ENCODE results near the gene CDT1.

The CDT1 gene

DNA sequence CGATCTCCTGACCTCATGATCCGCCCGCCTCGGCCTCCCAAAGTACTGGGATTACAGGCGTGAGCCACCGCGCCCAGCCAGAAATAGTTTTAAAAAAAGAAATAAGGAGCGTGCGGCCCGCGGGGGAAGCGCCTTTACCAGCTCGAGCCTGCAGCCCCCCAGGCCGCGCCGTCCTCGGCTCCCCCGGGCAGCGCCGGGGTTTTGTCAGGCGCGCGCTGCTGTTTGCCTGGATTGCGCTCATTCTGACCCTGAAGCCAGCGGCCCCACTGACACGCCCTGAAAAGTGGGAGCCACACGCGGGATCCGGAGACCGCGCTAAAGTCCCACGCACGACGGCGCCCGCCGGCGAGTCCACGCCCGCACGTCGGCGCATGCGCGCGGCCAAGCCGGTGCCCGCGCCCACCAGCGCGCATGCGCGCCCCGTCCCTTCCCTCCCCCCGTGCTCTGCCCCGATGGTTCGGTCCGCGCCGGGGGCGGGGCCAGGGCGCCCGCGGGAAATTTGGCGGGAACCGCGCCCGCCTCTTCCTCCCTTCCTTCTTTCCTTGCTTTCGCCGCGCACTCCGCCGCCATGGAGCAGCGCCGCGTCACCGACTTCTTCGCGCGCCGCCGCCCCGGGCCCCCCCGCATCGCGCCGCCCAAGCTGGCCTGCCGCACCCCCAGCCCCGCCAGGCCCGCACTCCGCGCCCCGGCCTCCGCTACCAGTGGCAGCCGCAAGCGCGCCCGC is at the start of gene CDT1:
Gene CDT1 (plus strand): TSS at position 526 of the 724 bp plus-strand sequence. CDS start 43 bp downstream, at position 569.
- DNase-seq, result peak; percentile 89 to 98 (median 95)

DNA sequence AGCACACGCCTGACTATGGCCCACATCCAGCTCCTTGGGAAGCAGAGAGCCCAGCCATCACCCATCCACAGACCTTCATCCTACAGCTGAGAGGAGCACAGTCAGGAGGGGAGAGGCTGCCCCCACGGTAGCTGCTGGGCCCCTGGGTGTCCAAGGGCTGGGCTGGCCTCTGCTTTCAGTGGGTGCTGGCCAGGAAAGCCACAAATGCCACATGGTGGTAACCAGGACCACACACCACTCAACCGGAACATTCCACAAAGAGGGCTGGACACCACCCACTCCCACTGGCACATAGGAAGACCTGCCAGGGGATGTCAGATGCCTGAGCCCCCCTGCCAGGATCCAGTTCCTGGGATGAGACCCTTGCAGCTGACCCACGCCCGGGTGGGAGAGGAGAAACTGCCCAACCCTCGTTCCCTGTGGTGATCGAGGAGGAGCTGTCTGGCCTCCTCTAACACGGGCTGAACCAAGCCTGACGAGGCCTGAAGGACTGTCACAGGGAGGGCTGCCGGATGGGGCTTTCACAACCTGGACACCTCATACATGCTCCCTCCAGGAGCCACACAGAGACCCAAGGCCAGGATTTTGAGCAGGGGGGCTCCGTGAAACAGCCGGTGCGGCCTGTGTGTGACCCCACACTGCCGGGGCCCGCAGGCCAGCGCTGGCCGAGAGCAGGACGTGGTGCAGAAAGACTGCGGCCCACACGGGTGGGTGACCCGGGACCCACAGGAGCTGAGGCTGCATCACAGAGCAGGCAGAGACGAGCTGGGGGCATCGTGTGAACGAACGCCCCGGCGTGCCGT is 49.3 kb upstream of the CDT1 start:
- no peak for DNase-seq

DNA sequence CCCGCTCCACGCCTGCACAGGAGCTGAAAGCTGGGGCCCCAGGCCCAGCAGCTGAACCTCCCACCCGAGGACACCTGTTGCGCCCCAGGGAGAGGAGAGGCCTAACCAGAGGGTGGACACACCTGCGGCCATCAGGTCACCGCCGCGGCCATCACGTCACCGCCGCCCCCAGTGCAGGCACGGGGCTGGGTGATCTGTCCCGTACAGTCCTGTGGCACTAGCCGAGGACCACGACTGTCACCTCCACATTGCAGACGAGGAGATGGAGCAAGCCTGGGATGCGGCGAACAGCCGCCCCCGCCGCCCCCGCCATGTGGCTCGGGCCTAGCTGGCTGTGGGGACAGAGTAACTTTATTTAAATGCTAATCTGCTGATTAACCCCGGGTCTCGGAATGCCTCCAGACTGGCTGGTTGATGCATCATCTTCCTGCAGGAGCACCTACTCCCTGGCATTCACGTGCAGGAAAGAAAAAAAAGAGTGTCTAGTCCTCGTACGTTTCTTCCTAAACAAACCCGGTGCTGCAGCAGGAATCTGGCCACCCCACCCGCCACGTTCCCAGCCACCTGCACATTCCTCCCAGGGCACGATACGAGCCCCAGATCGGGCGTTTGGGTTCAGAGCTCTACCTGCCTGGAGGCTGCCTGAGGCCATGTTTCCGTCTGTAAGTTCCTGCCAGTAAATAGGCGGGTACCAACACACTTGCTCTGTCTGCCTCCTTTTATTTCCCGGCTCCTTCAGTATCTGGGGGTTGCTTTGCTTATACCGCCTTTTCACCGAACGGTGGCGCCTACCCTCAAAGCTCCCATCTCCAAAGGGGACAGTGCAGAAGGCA is 48.5 kb upstream of the CDT1 start:
- peak in 1 of 3 donors; percentile 47 for DNase-seq

DNA sequence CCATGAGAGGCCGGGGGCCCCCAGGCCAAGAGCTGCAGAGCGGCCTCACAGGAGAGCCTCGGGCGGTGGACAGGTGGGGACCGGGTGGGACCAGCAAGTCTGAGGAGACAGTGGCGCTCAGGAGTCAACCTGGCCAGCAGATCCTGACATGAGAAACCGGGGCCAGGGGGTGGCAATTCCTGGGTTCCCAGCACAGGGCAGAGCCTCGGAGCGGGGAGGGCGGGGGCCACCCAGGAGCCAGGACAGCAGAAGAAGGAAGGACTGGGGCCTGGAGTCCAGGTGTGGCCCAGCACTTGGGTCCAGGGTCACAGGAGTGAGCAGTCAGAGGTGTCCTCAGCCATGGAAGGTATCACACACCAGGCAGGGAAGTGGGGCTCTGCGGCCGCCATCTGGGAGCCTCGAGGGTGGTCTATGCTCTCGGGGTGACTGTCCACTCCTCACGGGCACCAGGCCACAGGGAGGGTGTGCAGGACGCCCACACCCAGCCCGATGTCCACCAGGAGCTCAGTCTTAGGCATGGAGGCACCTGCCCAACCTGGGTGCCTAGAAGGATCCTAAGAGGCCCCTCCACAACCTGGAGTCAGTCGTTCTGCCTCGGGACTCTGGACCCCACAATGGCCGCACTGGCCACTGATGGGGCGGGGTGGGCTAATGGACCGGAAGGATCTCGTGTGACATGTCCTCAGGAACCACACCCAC is 47.7 kb upstream of the CDT1 start:
- DNase-seq, result no peak

DNA sequence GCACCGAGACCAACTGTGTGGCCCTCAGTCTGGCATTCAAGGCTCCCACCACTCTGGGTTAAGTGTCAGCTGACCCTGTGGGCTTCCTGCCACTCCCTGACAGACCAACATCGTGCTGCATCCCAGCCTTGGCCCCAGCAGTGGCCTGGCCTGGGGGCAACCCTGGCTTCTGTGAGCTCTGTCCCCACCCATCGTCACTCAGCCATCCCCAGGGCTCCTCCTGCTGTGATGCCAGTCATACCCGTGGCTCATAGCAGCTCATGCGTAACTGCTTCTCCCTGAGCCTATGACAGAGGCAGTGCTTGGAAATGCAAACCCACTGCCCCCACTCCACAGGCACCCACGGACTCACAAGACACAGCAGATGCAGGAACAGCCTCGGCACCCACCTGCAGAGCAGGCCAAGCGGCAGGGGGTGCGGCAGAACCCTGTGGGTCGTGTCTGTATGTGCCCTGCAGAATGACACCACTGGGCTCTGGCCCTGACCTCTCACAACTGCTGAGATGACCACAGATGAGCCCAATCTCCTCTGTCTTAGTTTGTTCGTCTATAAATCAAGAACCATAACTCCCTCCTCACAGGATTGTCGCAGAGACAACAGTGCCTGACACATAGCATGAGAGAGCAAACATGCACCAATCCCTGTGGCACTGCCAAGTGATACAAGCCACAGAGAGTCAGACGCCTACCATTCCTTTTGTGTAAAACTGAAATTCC is 45.2 kb upstream of the CDT1 start:
- no peak for DNase-seq

DNA sequence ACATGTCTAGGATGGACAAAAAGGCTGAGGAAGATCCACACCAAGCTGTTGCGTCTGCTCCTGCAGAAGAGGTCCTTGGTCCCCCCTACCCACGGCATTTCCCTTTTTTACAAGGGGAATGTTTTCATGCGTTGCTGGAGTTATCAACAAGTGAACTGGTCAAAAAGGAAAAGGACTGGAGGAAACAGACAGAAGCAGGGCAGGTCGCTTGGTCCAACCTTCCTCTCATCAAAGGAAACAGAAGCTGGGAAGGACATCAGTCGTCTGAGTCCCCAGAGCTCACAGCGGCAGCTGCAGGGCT is 44.7 kb upstream of the CDT1 start:
- DNase-seq, result no peak

DNA sequence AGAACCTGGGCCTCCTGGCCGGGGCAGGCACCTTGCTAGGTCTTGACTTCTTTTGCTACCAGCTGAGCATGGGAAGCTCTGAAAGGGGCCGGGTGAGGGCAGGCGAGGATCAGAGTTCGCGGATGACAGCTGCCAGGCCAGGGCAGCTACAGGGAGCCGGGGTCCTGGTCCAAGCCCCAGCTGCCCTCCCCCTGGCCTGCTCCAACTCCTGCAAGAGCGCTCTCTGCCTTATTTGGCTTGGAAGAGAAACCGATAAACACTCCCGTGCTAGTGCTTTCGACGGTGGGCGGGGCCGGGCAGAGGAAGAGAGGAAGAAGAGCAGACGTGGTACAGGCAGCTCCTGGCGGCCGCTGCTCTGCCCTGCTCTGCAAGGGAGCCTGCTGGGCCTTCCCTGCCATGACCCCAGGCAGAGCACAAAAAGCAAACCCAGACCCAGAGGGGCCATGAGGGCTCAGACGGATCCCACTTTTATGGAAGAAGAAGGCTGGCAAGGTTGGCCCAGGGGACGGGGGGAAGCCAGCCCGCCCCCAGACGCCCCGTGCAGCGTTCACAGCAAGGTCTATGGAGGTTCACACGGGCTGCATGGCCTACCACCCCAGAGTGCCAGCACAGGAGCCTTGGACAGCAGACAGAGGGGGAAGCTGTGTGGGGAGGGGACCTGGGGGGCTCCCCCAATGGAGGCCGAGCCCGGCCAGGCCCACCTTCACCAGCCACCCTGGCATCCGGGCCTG is 44.2 kb upstream of the CDT1 start:
- DNase-seq, result peak in 1 of 3 donors; percentile 45

DNA sequence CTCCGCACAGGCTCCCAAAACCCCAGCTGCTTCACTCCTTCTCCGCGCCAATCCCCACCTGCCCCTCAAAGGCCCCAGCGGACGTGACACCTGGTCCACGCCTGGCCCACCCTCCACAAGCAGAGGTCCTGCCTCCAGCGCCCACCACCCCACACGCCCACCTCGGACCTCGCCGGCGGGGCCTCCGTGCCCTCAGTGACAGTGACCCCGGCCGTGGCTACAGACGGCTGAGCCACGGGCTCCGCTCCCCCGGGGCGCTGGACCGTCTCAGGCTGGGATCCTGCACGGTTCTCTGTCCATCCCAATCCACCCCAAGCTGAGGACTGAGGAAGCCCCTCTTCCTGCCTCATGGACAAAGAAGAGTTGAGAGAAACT is 43.6 kb upstream of the CDT1 start:
- DNase-seq, result no peak

DNA sequence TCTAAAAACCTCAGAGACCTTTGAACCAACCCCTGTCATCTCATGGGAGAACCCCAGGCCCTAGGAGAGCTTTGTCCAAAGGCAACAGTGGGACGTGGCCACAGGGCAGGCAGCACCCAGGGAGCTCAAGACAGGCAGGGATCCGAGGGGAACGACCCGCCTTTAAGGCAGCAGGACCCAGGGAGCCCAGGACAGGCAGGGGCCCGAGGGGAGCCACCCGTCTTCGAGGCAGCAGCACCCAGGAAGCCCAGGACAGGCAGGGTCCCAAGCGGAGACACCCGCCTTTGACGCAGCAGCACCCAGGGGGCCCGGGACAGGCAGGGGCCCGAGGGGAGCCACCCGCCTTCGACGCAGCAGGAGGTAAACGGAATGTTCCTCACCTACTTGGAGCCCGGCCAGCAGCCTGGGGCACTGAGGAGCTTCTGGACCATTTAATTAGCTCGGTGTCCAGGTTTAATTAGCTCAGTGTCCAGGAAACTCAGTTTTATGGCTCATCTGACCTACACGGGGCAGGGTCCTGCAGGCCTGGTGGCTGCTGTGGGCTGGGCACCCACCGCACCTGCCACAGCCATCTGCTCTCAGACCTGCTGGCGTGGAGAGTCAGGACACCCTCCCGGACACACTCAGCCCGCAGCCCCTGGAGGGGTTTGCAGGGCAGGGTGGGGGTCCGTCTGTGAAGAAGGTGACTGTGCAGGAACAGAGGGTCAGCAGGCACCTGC is 43.0 kb upstream of the CDT1 start:
- DNase-seq, result no peak

DNA sequence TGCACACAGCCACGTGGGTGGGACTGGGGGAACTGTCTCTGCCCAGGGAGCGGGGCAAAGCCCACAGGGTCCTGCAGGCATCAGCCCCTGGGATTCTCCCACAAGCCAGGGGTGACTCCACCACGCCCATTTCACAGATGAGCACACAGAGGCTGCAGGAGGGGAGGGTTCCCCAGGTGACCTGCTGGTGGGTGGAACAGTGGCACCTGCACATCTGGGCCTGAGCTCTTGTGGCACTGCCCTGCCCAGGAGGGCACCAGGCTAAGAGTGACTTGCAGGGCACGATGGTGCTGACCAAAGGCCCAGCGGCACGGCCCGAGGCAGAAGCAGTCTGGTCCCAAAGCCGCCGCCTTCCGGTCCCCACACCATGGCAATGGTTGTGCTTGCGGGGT is 42.5 kb upstream of the CDT1 start:
- no peak for DNase-seq

DNA sequence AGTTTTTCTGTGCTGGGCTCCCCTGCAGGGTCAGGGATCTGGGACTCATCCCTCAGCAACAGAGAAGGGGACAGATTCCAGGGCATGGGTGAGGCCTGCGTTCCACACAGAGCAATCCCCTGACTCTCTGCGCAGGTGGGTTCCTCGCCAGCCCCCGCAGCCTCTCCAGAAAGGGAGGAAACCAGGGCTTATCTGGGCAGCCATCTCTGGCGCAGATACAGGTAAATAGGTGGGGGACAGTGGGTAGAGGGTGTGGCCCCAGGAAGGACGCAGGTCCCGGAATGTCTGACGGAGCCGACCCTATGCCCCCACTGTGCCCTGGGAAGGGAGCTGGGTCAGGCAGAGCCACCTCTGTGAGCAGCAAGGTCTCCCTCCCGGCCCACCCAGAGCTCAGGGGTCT is 41.8 kb upstream of the CDT1 start:
- no peak for DNase-seq

DNA sequence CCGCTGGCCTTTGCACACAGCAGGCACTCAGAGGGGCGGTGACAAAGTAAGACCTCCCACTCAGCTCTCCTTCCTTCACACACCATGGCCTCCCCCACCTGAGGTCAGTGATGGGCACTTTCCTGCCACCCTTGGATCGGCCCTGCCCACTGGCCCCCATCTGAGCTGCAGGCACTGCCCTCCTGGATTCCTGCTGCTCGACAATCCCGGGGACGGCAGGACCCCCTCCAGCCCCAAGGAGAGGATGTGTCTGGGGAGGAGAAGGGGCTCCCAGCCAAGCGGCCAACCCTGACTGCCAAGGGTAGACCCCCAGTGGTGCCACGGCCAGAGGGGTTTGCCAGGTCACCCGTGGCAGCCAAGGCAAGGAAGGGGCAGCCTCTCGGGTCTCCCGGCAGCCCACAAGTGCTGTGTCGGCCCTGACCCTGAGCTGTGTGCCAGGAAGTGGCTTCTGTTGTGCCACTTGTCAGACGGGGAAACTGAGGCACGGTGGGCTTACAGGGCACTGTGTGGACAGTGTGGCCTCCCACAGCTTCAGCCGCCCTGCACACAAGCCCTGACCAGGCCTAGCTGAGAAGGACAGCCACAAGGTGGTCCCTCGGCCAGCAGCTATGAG is 41.2 kb upstream of the CDT1 start:
- no peak for DNase-seq

DNA sequence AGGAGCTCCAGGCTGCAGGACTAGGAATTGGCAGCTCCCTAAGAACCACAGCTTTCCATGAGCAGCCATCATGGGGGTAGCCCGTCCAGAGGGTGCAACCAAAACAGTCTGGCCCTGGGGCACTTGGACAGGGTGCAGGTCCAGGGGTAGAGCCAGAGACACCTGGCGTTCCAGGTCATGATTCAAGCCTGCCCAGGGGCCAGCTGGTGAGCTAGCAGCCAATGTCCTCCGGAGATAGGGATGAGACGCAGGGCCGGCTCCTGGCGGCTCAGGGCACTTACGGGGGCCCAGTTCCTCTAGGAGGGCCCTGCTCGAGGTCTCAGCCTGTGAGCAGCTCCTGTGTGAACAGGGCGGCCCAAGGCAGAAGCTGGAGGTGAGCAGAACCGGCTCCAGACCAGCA is 40.6 kb upstream of the CDT1 start:
- DNase-seq, result no peak

DNA sequence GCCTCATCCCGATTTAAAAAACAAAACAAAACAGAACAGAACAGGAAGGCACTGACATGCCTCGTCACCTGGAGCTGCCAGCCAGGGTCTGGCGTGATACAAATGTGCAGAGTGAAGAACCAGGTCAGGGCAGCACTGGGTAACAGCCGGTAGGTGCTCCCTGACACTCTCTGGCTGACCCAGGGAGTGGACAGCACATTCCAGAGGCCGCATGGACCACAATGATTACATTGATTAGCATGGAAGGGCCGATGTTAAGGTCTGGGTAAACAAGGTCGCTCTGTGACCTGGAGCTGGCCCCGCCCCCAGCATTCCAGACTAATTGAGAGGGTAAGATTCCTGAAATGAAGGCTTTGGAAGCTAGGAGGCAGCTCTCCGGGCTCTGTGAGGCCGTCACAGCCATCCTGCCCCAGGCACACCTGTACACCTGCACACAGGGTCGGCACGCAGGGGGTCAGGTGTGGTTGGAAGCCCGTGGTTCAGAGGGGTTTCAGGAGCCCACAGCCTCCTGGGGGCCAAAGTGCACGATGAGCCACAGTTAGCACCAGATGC is 40.0 kb upstream of the CDT1 start:
- DNase-seq, result no peak

DNA sequence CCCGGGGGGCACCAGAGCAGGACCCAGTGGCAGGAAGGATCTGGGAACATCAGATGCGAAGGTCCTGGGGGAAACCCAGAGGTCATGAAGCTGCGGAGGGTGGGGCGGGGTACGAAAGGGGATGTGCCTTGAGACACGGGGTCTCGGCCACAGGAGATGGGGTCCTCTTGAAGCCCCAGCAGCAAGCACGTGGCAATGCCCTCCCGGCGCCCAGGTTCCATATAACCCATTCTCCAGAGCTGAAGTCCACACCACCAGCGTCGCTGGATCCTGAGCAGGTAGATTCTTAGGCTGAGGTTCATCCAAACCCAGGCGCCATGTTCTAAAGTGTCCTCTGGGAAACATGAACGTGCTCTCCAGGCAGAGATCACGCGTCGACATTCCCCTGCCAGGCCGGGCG is 39.5 kb upstream of the CDT1 start:
- DNase-seq, result no peak

DNA sequence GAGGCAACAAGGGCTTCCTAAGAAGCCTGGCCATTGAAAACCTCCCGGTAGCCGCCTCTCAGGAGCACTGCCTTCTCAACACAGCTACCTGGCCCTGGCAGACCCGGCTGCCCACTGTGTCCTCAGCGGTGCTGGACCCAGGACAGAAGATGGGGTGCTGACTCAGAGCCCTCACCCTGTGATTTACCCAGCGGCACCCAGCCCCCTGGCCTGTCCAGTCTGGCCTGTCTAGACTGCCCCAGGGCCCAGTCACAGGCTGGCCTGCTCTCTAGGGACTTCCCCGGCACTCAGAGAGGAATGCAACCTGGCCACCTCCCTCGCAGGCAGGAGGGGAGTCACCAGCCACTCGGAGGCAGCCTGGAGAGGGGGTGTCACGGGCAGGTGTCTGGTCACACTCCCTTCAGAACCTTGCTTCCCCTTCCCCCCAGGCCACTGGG is 38.7 kb upstream of the CDT1 start:
- no peak for DNase-seq

DNA sequence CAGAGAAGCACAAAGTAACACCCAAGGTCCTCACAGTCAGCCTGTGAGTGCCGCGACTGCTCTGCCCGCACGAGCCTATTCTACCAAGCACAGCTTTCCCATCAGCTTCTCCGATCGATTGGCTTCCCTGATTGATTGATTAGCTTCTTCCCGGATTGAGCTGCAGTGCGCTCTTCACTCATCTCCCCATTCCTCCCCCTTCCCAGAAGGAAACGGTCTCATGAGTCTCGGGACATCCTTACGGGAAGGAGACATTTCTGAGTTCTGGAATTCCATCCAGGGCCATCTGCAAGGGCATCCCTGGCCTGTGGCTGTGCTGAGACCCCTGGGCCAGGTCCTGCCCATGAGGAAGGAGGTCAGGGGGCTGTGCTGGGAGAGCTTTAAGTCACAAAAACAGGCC is 36.6 kb upstream of the CDT1 start:
- no peak for DNase-seq

DNA sequence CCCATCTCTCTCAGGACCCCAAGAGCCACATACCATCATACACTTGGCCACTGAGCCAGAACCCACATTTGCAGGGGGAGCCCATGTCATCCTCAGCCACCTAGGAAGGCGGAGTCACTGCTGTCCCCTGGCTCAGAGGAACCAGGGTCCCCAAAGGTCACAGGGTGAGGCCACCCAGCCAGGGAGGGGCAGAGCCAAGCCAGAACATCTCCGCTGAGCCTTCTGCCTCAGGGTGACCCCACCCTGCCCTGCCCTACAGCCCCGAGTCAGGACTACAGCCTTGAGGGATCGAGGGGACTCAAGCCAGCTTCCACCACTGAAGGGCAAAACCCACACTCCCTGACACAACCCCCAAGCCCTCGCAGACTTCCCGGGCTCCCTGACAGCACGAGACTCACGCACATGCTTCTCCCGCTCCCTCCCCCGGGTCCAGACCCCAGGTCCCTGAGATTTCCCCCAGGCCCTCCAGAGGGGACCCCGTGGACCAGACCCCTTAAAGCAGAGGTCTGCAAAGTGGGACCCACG is 36.0 kb upstream of the CDT1 start:
- no peak for DNase-seq

DNA sequence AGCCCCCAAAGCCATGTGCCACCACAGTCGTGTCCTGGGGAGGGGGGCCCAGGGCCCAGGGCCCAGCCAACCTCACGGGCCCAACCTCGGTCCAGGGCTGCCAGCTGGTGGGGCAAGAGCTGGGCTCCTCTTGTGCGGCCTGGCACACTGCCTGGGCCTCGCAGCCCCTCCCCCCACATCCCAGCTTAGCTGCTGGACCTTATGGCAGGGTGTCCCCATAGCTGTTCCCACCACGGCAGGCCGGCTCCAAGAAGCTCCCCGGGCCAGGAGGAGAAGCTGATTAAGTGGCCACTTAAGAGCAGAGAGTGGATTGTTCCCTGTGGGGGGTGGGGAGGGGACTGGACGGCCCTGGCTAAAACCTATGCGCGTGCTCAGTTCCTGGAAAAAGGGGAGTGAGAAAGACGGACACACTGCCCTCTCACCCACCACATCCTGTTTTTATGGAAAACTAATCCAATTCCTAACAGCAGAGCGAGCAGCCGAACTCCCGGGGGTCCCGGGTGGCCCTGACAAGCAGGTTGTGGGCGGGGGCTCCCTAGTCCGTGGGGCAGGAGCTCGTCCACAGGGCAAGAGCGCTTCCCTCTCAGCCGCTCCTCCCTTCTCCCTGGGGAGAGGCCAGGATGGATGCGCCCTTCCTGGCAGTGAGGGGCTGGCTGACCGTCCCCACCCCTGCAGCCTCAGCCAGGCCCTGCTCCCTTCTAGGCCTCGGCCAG is 35.4 kb upstream of the CDT1 start:
- no peak for DNase-seq

Measured in suppressor macrophage treated with lipopolysaccharide for 1 hour (primary cell).